GM19193 (cell line): ENCODE data around the gene ZGRF1.

Experiments used
- POLR2A ChIP-seq: IDR thresholded peaks from 4 replicates; pipeline ENCODE4 v1.6.1; 2011; ENCODE audit not compliant: insufficient read depth, insufficient read length; ENCODE audit errors: extremely low read depth

ZGRF1 gene

DNA sequence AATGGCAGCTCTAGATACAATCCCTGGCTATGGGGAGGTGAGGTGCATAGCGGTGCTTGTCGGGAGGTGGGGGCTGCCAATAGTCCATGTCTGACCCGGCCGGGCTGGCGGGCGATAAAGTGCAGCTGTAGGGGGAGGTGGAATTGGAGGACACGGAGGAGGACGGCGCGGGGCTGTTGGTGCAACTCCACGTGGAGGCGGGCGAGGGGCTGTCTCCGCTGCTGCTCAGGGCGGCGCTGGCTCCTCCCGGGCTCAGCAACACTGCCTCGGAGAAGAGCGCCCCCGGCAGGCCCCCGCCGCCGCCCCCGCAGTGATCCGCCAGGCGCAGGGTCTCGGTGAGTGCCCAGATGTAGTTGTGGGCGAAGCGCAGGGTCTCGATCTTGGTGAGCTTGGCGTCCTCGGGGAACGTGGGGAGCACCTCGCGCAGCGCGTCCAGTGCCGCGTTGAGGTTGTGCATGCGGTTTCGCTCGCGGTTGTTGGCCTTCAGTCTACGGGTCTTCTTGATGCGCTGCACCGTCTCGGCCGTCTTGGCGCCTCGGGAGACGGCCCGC is 122.0 kb downstream of the ZGRF1 start:
- TF ChIP-seq POLR2A, result peak; percentile 40

DNA sequence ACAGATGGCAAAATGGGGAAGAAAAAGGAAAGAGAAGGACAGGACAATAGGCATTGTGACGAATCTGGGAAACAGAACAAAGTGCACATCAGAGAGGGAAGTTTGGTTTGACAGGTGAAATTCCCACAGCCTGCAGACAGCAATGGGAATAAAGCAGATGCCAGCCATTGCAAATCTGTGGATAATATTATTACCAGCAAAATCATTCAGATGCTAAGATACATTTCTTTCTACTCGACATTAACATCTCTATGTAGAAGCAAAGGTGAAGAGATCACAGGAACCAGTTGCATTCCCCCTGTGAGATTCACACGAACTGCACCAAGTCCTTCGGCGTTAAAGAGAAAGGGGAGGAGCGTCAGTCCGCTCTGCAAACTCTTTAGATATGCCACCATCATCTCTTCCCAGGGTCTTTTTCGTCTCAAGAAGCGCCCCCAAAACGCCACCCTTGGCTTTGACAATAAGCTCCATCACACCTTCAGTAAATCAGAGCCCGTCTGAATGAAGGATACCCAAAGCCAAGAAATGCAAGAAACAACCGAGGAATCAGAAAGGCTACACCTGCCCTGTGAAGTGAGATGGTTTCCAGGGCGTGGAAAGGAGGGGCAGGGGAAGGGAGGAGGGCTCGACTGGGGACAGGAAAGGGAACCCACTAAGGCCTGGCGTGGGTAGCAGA is 122.6 kb downstream of the ZGRF1 start:
- peak; percentile 16 for TF ChIP-seq POLR2A

DNA sequence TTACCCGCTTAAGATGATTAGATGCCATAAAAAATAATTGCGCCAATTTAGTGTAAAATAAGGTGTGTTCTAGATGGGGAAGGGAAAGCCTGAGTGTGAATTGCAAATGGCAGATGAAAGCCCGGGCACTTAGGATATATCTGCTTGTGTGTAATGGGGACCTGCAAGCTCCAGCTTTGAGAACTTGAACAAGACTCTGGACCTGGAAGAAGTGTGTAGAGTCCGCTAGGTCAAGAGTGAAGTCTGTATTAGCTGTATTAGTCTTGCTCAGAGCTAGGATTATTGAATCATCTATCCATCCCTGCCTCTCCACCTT is 124.9 kb downstream of the ZGRF1 start:
- no peak for TF ChIP-seq POLR2A

DNA sequence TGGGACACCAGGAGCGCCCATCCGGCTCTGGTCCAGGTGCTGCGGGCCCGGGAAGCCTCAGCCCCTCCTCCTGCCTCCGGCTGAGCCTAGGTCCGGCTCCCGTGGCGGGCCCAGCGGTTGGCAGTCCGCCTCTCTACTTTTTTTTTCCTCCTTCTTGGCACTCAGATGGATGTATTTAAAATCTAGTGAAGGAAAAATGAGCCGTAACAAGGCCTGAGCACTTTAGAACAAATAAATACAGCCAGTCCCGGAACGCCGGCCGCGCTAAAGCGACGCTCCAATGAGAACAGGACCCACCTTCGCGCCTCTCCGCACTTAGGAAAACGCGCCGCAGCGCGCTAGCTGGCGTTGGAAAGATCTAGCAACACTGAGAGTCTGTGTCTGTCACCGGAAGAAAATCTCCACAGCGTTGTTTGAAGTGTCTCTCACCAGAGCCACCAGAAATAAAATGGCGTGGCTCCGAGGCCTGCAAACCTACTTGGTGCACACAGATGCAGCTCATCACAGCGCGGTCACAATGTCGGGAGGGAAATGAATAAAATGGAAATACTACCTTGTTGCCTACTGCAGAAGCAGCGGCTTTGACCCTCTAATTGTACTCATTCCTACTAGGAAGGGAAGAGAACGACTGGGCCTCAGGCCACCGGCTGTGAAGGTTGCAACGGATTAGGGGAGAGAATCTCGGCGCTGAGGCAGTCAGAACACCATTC is 125.5 kb downstream of the ZGRF1 start:
- no peak for TF ChIP-seq POLR2A

DNA sequence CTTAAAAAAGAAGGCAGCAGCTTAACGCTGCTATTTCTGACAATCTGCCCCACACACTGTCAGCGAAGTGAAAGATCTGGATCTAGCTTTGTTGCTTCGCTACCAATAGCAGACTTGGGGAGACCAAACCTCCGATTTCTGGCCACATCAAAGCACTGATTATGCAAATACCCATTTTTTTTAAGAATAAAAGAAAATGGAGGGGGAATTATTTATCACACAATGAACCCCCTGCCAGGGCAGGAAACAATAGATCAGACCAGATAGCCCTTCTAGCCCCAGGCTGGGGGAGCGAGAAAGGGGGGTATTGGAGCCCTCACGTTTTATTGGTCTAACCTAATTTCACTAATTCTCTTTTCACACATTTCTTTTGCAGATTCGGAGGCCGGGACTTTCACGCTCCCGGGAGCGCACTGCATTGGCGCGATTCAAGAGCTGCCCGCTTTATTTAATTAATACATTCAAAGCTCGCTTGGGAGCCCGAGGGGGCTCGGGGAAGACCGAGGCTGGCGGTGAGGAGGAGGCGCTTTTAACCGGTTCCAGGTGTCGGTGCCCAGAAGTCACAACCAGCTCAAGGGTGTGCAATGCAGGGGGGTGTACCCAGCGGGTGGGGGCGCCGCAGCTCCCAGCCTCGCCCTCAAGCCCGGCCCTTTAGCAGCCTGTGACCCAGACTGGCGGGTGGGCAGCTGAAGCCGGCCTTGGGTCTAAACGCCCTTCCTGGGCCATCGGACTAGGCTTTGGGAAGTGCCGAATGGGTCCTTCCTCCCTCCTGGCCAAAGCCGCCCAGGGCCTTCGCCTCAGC is 126.2 kb downstream of the ZGRF1 start:
- TF ChIP-seq POLR2A, result no peak

DNA sequence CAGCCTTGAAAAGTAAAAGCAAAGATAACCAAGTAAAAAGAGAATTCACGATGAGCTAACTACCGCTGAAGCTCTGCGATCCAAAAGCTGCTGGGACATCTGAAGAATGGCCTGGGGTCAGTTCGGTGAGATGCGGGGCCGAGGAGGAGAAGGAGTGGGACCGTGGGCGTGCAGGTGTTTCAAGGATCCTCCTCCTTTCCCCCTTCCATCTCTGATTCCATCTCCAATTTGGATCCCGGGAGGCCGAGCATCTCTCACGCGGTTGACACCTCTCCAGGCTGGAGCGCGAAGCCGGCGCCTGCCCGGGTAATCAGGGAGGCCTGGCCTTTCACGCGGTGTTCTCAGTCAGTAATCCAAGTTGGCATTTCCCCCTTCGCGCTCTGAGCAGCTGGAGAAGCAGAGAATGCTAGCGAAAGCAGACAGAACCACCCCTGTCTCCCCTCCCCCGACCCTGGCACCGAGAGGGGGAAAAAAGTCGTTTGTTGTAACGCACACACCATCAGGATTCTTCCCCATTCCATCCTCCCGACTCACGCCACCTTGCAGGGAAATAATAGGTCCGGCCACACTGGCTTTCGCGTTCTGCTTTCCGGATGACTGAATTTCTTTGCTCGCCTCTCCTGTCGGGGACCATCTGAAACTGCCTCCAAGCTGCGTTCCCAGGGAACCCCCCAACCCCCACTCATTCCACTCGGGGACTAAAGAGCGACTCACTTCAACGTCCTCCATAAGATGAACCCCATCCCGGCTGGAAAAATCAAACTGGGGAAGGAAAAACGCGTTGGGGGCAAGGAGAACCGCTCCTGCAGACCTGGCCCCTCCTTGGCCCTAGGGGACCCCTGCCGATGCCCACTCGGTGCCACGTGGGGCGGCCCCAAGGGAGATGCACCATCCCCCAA is 127.2 kb downstream of the ZGRF1 start:
- no peak for TF ChIP-seq POLR2A

DNA sequence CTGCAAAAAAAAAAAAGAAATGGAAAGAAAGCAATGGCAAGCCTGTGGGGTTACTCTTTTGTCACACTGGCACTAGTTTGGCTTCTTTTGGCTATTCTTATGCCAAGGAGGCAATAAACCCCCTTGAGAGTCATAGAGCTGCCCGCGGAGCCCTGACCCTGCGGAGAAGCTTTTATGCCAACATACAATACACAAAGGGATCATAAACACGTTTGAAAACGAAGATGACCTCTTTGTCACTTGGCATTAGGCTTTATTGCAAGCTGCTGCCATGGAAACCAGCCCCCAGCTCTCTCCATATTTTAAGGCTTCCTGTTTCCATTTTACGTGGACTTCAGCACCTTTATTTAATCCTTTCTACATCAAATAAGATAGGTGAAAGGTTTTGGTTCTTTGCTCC is 128.4 kb downstream of the ZGRF1 start:
- no peak for TF ChIP-seq POLR2A

DNA sequence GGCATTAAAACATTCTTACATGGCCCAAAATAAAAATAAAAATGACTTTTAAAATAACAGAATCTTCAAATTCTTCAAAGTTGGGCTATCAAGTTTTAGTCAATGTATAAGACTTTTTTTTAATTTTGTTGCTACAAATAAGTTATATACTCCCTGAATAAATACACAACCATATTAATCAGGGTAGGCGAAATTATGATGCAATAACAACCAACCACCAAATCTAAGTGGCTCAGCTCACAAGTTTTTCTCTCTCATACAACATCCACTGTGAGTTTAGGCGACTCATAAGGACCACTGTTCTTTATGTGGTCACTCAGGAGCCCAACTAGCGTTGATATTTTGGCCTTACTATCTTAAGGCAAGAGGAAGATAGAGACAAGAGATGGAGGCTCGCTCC is 131.9 kb downstream of the ZGRF1 start:
- no peak for TF ChIP-seq POLR2A

DNA sequence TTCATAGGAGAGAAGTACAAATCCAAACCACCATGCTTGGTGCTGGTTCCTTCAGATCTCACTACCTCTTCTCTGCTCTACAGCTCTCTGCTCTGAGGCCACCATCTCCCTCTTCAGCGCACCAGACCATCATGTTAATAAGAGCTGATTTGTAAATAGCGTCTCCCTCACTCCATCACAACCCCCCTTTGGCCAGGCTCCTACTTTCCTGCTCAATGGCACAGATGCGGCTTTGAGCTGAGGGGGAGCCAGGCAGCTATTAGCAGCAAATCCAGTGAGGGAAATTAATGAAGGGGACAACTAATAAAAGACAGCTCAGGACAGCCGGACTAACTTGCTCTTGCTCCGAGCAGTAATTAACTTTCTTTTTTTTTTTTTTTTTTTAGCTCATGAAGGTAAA is 133.8 kb downstream of the ZGRF1 start:
- no peak for TF ChIP-seq POLR2A

DNA sequence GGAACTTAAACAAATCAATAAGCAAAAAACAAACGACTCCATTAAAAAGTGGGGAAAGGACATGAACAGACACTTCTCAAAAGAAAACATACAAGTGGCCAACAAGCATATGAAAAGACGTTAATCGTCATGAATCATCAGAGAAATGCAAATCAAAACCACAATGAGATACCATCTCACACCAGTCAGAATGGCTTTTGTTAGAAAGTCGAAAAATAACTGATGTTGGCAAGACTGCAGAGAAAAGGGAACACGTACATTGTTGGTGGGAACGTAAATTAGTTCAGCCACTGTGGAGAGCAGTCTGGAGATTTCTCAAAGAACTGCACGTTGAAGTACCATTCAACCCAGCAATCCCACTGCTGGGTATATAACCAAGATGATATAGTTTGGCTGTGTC is 144.4 kb downstream of the ZGRF1 start:
- no peak for TF ChIP-seq POLR2A
